Dermis microvascular lymphatic vessel endothelial cell (primary cell): ENCODE measurements around the gene INTS1. TPM values are rescaled to one million over a fixed set of nuclear protein-coding genes. Genes with fewer than 3 reads are reported as not detected.

ENCODE experiments used
- DNase-seq, 2 donors: peaks; one replicate each; pipeline versions ENCODE4 v3.0.0 to v3.0.0-alpha.2; 2010; ENCODE audit warnings: low read depth in 2 of 2
- total RNA-seq: library from RNA; depleted of rRNA; stranded (reverse); fragments of >200 nt; gene quantifications from 2 replicates; pipeline ENCODE4 v1.2.1, GENCODE V29; 2014

The INTS1 gene, protein sequence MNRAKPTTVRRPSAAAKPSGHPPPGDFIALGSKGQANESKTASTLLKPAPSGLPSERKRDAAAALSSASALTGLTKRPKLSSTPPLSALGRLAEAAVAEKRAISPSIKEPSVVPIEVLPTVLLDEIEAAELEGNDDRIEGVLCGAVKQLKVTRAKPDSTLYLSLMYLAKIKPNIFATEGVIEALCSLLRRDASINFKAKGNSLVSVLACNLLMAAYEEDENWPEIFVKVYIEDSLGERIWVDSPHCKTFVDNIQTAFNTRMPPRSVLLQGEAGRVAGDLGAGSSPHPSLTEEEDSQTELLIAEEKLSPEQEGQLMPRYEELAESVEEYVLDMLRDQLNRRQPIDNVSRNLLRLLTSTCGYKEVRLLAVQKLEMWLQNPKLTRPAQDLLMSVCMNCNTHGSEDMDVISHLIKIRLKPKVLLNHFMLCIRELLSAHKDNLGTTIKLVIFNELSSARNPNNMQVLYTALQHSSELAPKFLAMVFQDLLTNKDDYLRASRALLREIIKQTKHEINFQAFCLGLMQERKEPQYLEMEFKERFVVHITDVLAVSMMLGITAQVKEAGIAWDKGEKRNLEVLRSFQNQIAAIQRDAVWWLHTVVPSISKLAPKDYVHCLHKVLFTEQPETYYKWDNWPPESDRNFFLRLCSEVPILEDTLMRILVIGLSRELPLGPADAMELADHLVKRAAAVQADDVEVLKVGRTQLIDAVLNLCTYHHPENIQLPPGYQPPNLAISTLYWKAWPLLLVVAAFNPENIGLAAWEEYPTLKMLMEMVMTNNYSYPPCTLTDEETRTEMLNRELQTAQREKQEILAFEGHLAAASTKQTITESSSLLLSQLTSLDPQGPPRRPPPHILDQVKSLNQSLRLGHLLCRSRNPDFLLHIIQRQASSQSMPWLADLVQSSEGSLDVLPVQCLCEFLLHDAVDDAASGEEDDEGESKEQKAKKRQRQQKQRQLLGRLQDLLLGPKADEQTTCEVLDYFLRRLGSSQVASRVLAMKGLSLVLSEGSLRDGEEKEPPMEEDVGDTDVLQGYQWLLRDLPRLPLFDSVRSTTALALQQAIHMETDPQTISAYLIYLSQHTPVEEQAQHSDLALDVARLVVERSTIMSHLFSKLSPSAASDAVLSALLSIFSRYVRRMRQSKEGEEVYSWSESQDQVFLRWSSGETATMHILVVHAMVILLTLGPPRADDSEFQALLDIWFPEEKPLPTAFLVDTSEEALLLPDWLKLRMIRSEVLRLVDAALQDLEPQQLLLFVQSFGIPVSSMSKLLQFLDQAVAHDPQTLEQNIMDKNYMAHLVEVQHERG (N-terminal part only)
- total RNA-seq: 25.4 and 38.2 TPM in 2 replicates

DNA sequence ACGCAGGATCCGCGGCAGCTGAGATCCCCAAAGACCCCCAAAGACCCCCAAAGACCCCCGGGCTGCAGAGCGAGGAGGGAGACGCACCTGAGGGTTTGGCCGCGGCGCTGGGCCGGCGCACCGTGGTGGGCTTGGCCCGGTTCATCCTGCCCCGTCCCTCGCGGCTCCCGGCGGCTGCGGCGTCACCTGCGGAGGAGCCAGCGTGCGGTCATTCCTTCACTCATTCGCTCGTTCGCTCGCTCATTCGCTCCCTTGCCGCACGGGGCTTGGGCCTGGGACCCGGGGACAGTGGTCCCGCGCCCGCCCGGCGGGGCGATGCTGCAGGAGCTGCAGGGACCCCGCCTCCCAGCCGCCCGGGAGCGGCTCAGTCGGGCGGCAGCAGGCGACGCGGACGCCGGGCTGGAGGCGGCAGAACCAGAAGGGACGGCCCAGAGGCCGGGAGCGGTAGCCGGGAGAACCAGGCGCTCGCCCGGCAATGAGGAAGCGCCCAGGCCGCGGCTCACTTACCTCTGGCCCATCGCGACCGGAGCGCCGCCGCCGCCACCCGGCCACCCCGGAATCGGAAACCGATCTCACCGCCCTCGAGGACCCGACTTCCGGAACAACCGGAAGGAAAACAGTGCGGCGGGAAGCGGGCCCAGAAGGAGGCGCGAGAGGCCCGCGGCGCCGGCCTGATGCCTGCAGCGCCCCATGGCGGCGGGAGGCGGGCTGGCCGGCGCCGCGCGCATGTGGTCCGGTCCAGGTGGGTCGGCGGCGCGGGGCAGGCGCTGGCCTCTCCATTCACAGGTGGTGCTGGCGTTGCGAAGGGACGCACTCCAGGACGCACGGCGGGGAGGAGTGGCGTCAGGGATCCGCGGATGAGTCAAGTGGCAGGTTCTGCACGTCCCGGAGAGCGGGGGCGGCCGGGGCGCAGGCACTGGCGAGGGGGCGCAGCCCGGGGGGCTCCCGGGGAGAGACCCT lies at the start of gene INTS1:
INTS1 (minus strand) TSS at position 574 of the 960 bp plus-strand sequence; CDS start at position 145, 429 bp downstream.
- peak; percentile 71 to 92 for DNase-seq

DNA sequence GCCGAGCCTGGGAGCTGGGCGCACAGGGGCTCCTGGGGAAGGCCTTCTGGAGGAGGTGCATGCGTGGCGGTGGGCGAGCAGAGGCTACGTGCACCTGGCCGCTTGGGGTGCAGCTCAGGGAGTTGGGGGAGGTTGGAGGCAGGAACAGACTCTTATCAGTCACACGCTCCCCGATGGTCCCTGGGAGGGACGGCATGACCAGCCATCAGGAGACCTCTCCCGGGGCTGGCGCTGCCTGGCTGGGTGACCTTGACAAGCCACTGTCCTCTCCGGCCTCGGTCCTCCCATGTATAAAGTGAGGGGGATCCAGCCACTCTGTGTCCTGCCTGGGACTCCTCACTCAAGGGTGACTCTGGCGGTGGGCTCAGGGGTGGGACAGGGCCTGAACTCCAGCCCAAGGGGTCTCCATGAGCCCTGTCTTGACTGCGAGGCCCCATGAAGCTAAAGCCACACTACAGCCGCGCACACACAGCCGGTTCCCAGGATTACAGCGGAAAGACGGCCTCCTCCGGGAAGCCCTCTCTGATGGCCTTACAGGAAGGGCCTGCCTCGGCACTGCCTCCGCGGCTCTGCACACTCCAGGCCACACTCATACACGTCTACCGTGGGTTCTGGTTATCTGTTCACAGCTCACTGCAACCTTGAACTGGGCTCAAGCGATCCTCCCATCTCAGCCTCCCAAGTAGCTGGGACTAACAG lies 49.5 kb upstream of the INTS1 start:
- DNase-seq: no peak

DNA sequence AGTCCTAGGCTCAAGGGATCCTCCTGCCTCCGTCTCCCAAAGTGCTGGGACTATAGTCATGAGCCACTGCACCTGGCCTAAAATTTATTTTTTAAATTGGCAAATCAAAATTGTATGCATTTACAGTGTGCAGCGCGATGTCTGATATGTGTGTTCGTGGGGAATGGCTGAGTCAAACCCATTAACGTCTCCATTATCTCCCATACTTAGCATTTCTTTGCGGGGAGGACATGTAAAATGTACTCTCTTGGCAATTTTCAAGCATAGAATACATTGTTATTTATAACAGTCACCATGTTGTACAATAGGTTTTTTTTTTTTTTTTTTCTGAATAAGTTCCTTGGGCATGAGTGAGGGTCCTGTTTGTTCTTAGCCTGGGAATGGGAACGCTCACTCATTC lies 48.0 kb upstream of the INTS1 start:
- no peak for DNase-seq

DNA sequence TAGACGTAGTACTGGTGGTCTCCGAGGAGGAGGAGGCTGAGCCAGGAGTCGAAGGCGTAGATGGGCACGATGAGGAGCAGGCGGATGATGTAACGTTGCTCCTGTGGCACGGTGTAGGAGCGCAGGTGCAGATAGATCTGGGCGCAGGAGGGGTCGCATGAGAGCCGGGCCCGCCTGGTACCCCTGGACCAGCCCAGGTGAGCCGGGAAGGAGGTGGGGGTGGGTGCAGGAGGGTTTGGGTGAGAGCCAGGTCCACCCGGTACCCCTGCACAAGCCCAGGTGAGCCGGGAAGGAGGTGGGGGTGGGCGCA lies 46.6 kb upstream of the INTS1 start:
- DNase-seq: no peak

DNA sequence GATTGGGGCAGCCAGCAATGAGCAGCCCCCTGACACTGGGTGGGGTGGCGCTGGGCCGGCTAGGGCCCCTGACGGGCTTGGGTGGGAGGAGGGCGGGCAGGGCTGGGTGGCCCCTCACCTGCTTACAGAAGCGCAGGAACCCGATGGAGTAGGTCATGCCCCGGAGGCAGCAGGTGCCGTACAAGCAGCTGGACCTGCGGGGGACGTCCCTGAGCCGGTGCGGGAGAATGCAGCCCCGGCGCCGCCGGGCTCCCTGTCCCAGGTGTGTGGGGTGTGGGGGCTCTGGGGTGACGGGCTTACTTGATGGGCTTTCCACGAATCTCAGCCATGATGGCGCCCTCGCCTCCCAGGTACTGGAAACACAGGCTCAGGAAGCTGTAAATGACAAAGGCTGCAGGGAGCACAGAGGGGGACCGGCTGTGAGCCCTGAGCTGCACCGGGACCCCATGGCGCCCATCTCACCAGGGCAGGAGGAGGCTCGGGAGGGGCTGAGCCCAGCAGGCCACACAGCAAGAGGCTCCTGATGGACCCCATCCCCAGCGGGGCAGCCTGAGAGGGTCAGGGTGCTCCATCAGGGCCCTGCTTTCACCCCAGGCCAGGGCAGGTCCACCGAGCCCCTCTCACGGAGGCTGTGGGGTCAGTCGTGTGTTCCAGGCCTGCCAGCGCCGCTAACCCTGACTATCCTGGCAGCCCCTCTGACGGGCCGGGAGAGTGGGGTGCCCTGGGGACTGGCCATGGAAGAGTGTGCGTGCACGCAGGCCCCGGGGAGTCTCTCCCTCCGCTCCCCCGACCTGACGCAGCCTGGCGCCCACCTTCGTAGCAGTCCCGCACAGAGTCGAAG lies 46.0 kb upstream of the INTS1 start:
- DNase-seq: no peak

DNA sequence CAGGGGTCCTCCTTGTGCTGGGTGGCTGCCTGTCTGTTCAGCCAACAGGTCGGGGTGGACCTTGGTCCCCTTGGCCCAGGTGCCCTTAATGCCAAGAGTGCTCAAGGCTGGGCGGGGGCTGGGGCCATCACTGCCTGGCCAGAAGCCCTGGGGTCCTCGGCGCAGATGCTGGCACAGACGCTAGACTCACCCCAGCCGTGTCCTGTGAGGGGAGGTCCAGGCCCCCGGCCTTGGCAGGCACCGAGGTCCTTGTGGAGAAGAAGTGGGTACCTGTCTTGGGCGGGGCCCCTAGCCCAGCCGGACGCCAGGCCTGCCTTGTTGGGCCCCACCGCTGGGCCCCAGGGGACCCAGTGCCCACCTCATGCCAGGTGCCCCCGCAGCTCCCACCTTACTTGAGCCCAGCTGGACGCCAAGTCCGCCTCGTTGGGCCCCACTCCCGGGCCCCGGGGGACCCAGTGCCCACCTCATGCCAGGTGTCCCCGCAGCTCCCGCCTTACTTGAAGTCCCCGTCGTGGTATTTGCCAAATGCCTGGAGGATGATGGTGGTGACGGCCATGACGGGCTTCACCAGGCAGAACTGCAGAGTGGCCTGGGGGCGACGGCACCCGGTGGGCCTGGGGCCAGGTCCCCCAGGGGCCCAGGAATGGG lies 45.3 kb upstream of the INTS1 start:
- DNase-seq: no peak

DNA sequence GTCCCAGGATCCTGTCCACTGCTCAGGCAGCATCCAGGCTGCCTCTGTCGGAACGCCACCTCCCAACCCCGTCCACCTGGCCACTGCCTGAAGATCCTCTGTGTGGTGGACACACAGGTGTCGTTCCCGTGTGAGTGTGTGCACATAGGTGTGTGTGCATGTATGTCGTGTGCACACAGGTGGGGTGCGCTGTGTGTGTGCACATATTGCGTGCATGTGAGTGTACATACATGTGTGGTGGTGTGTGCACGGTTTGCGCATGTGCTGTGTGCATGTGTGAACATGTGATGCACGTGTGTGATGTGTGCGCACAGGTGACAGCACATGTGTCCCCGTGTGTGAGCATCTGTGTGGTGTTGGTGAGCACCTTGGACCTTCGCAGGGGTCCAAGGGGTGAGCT lies 44.8 kb upstream of the INTS1 start:
- no peak for DNase-seq

DNA sequence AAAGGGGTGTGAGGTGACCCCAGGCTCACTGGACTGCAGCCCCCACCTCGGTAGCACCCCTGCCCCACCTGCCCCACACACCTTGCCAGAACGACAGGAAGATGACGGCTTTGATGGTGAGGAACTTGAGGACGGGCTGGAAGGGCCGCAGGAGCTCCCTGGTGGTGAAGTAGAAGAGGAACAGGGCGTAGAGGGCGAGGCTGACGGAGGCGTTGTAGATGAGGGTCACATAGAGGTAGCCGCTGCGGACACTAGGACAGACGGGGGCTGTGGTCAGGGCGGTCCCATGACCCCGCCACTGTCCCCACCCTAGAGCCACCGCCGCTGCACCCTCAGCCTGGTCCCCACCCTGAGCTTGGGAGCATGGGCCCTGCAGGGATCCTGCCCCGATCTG lies 44.2 kb upstream of the INTS1 start:
- peak in 1 of 2 donors; percentile 36 for DNase-seq

DNA sequence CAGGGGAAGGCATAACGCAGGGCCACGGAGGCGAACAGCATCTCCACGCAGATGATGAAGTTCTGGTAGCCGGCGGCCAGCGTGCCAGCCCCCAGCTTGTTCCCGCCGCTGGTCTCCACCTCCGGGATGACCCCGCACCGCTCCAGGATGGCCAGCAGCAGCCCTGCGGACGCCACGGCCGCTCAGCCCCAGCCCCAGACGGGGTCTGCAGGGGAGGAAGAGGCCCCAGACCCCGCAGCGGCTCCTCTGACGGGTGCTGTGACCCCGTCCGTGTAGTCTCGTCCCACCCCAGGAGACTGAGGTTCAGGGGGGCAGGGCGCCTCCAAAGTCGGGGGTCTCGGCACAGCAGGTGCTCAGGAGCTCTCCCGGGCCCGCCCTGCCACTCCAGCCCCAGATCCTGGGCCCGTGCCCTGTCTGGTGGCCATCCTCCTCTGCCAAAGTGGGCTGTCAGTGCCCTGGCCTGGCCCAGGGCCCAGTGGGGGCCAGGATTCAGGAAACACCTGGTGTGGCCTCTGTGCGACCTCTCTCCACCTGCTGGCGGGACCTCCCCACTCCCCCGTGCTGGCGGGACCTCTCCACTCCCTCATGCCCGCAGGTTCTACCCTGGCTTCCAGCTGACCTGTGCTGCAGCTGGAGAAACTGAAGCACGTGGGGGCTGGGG lies 43.7 kb upstream of the INTS1 start:
- no peak for DNase-seq

DNA sequence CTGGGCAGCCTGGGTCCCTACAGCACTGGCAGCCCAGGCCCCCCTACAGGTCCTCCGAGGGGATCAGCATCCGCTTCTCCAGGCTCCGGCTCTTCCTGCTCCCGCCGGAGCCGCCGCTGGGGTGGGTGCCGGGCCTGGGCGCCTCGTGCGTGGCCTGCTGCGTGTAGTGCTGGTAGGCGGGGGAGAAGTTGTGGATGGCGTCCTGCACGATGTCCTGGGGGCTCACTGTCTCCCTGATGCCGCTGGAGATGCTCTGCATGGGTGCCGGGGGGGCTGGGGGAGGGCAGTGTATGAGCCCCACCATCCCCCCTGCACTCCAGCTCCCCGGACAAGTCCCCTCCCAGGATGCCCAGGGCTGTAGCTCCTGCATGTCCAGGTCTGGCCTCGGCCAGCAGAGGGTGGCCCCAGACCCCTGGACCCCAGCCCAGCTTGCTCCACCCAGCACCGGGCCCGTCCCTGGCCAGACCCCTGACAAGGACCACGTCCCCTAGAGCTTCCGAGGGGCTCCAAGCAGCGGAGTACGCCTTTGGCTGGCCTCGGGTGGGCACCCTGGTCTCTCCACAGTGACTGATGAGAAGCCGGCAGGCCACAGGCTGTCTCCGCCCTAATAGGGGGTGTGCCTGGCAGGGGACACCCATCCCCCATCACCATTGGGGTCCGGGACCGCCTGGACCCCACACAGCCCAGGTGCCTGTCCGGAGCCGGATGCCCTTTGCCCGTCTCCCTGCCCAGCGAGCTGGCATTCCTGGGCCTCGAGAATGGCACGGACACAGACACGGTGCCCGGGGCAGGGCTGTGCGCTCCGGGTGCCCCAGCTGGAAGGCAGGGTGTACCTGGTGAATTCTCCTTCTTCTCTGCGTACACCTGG lies 43.0 kb upstream of the INTS1 start:
- no peak for DNase-seq

DNA sequence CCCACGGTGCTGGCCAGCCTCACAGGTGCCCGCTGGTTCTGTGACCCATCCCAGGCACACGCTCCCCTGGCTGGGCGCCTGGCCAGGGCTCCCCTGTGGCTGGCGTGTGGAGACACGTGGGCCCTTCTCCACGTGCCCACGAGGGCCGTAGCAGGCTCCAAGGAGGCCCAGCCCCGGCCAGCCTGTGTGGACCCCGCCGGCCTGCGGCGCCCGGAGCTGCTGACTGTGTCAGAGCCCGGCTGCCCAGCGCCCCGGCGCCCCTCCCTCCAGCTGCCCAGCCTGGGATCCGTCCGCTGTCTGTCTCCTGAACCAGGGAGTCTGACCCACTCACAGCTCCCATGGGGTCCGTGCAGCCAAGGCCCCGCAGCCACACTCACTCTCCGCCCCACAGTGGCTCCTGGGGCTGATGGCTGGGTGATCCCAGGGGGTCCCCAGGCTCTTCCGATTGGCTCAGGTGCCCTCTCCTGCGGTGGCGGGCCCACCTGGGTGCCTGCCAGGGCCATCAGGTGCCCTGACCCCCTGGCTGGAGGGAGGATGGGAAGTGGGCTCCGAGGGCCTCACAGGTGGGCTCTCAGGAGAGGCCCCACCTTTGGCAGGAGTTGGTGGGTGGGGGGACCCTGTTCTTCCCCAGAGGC lies 42.2 kb upstream of the INTS1 start:
- DNase-seq: no peak

DNA sequence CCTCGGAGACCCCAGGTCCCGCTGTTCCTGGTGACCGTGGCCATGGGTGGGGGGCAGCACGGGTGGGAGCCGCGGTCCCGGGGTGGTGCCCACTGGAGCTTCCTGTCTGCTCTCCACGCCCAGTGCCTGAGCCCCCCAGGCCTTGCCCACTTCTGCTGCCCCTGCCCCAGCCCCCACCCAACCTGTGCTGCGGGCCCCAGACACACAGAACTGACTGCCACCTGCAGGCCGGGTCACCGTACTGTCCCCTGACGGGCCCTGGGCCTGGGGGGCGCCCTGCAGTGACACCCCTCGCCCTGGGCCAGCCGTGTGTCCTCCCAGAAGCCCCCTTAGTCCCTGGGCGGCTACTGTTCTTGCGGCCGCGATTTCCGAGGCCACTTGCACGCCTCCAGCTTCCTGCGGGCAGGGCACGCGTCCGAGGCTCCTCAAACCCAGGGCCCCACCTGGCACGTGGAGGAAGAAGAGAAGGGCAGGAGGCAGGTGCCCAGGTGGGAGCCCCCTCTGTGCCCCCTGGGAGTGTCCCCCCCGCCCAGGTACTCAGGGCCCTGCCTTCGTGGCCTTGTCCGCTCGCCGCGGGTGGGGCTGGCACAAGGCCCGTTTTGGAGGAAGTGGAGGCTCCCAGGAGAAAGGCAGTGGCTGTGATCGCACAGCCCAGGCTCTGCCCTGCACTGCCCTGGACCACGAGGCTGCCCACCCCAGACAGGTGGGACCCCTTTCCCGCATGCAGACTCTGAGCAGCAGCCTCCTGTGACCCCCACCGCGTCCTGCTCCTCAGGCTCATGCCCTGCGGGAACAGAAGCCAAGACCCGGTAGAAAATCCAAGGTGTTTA lies 41.4 kb upstream of the INTS1 start:
- DNase-seq: no peak

DNA sequence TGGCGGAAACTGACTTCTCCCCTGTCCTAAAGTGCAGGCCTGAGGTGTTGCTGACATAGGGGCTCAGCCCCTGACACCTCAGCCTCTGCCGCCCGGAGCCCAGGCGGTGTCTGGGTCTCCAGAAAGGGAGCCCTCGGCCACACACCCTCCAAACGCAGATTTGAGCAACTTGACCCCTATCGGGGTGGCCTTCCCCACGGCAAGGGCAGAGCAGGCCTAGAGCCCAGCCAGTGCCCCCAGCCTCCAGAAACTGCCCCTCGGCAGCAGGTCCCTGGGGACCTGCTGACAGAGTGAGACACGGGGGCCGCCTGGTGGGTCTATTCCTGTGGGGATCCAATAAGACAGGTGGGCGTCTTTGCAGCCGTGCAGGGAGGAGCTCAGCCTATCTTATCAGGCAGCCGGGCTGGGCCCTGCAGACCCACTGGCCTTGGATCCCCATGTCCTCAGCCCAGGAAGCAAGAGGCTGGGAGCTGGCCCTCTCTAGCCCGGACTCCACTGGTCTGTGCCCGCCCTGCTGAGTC lies 40.8 kb upstream of the INTS1 start:
- DNase-seq: no peak

DNA sequence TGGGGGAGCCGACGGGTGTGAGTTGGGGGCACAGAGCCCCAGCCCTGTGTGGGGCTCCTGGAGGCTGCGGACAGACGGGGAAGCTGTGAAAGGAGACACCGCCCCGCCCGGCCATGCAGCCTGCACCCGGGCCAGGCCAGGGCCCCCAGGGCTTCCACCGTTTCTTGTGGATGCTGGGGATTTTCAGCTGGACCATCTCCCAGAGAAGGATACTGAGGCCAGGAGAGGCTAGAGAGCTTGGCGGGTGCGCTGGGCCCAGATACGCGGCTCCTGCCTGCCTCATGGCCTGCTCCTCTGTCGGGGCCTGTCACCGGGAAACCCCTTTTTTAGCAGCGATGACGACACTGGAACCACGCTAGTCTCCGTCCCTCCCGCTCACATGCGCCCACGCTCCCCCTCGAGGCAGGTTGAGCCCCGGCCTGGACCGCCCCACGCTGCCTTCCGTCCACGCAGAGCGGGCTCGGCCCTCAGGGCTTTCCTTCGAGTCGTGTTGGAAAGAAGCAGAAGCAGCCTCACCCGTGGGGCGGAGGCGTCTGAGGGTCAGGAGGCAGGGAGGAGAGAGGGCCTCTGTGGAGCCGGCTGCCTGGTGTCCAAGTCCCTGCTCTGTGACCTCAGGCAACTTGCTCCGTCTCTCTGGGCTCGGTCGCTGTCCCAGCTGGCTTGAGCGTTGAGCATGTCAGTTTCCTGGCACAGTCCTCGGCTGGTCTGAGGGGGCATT lies 40.1 kb upstream of the INTS1 start:
- DNase-seq: no peak

DNA sequence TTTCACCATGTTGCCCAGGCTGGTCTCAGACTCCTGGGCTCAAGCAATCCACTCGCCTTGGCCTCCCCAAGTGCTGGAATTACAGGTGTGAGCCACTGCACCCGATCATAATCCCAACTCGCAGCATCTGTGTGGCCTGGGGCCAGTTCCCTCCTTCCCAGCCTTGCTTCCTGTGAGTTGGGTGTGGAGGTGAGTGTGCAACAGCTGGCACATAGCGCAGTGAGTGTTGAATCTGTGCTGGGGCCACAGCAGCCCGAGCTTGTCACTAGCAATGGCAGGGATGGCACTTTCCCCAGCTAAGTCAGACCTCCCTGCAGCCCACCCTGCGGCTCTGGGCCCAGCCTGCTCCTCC lies 39.6 kb upstream of the INTS1 start:
- no peak for DNase-seq
